Spleen (tissue), 13 donors: ENCODE results near the gene GDAP1L1. TPM values are rescaled to one million over a fixed set of nuclear protein-coding genes. Genes with fewer than 3 reads are reported as not detected.

ENCODE experiments used
- DNase-seq: peaks from one replicate; pipeline ENCODE4 v3.0.0-alpha.2; 2020
- H3K27ac ChIP-seq, 8 donors: fragments of 200-600 bp; sonication (generic) in 7 of 8; 1 replicate in 4 of 8; 2 replicates in 4 of 8; pipeline versions ENCODE4 v1.5.0 to v1.8.0; 2016 to 2021; ENCODE audit warnings: inconsistent platforms in 4 of 8, mild to moderate bottlenecking in 4 of 8, moderate library complexity in 1 of 8
- H3K27me3 ChIP-seq, 7 donors: fragments of 200-600 bp; sonication (generic) in 6 of 7; replicated peaks in 1 of 7; 1 replicate in 4 of 7; 2 replicates in 3 of 7; pipeline versions ENCODE4 v1.5.0 to v1.8.0; 2016 to 2021; ENCODE audit warnings: inconsistent platforms in 3 of 7, mild to moderate bottlenecking in 1 of 7
- H3K36me3 ChIP-seq, 6 donors: fragments of 200-600 bp; sonication (generic) in 5 of 6; 1 replicate in 4 of 6; 2 replicates in 2 of 6; pipeline versions ENCODE4 v1.5.0 to v1.8.0; 2016 to 2021; ENCODE audit warnings: inconsistent platforms in 2 of 6
- H3K4me1 ChIP-seq, 6 donors: fragments of 200-600 bp; sonication (generic) in 5 of 6; 1 replicate in 3 of 6; 2 replicates in 3 of 6; pipeline versions ENCODE4 v1.5.0 to v1.8.0; 2016 to 2021; ENCODE audit warnings: inconsistent platforms in 3 of 6
- H3K4me3 ChIP-seq, 8 donors: fragments of 200-600 bp; sonication (generic) in 7 of 8; 1 replicate in 4 of 8; 2 replicates in 4 of 8; pipeline versions ENCODE4 v1.5.0 to v1.8.0; 2016 to 2021; ENCODE audit warnings: inconsistent platforms in 4 of 8, mild to moderate bottlenecking in 4 of 8, moderate library complexity in 2 of 8
- H3K9me3 ChIP-seq, 8 donors: fragments of 200-600 bp; sonication (generic) in 7 of 8; 1 replicate in 4 of 8; 2 replicates in 4 of 8; pipeline versions ENCODE4 v1.5.0 to v1.8.0; 2016 to 2021; ENCODE audit warnings: inconsistent platforms in 4 of 8
- POLR2A ChIP-seq, 3 donors: fragments of 450-650 bp; IDR thresholded peaks; one replicate each; pipeline ENCODE4 v1.5.1; 2017; ENCODE audit warnings: antibody characterized with exemption in 3 of 3, mild to moderate bottlenecking in 1 of 3
- POLR2AphosphoS5 ChIP-seq, 3 donors: sonication (generic); formaldehyde crosslinking; IDR thresholded peaks; one replicate each; pipeline ENCODE4 v1.5.1; 2017; ENCODE audit warnings: antibody characterized with exemption in 3 of 3
- WGBS, 5 donors: extraction: QIAGEN DNeasy Blood & Tissue Kit in 3 of 5; methylation state at CpG; one replicate each; pipeline versions ENCODE4 v1.1.5 to v1.1.7; 2013 to 2018; 5-methylcytosine and 5-hydroxymethylcytosine counted together
- intact Hi-C: fragments of 100-400 bp; cut with DNase I; formaldehyde crosslinking; loops from one replicate; pipeline ENCODE4 v1.15.0; 2023; ENCODE audit warnings: low total_unique reads
- long read RNA-seq, 2 donors: transcript quantifications; one replicate each; lab custom pipeline, GENCODE V29; 2026
- polyA plus RNA-seq, 3 donors: library from polyadenylated mRNA; stranded (reverse); fragments of 200-250 nt; gene quantifications; one replicate each; pipeline ENCODE4 v1.2.1, GENCODE V29; 2013
- total RNA-seq, 7 donors: library from RNA; depleted of rRNA in 3 of 7; stranded (reverse); fragments of >200 nt in 3 of 7; fragmentation: NEBNext Ultra II Directional in 4 of 7; extraction: Animal tissue kit (Norgen Biotek cat#: 25700) in 4 of 7; gene quantifications; one replicate each; pipeline versions ENCODE4 v1.1.0 to v1.2.1, GENCODE V29; 2016 to 2021
- TF ChIP-seq, protein P1 (sequence below), 11 experiments: fragments of 200-600 bp in 7 of 11; fragments of 450-650 bp in 4 of 11; sonication (generic) in 4 of 11; IDR thresholded peaks in 8 of 11; conservative IDR thresholded peaks in 3 of 11; 1 replicate in 7 of 11; 2 replicates in 4 of 11; pipeline versions ENCODE4 v1.4.0 to v1.8.0; 2016 to 2021; ENCODE audit warnings: antibody characterized with exemption in 11 of 11, inconsistent platforms in 4 of 11, mild to moderate bottlenecking in 1 of 11
- donor health status: healthy with polysubstance abuse.
- donor health status: DM: no; HTN: no; CAD: no; lungs with moderate emphysema.
- donor health status: DM: no; HTN: no; CAD: no.
- donor health status: Bipolar disorder and iron deficiency.
- donor health status: healthy.
- donor health status: DM: no; HTN: no; CAD: no.
- donor health status: DM: yes; HTN: yes; CAD: no.

The GDAP1L1 gene
- not detected for total RNA-seq
- polyA plus RNA-seq: not detected
- long read RNA-seq, donor 1: 0 reads
- long read RNA-seq, donor 2: 0 reads

DNA sequence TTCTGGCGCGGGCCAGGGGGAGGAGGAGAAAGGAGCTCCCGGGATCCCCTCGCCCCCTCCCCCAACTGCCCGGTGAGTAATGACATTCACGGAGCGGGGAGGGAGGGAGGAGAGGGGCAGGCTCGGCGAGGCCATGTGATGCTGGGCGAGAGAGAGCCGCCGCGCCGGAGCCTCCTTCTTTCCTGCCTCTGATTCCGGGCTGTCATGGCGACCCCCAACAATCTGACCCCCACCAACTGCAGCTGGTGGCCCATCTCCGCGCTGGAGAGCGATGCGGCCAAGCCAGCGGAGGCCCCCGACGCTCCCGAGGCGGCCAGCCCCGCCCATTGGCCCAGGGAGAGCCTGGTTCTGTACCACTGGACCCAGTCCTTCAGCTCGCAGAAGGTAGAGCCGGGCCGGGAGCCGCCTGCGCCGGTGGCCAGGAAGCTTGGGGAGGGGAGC, at the start of gene GDAP1L1:
TSS of gene GDAP1L1 (plus strand) at position 178 of the 441 bp plus-strand sequence. CDS start at position 205, 27 bp downstream.
- TF ChIP-seq, protein P1, sequence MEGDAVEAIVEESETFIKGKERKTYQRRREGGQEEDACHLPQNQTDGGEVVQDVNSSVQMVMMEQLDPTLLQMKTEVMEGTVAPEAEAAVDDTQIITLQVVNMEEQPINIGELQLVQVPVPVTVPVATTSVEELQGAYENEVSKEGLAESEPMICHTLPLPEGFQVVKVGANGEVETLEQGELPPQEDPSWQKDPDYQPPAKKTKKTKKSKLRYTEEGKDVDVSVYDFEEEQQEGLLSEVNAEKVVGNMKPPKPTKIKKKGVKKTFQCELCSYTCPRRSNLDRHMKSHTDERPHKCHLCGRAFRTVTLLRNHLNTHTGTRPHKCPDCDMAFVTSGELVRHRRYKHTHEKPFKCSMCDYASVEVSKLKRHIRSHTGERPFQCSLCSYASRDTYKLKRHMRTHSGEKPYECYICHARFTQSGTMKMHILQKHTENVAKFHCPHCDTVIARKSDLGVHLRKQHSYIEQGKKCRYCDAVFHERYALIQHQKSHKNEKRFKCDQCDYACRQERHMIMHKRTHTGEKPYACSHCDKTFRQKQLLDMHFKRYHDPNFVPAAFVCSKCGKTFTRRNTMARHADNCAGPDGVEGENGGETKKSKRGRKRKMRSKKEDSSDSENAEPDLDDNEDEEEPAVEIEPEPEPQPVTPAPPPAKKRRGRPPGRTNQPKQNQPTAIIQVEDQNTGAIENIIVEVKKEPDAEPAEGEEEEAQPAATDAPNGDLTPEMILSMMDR (IDR thresholded peaks at IDR 0.05 in 8 of 11, conservative IDR thresholded peaks at IDR 0.05 in 3 of 11): no peak
- no peak for TF ChIP-seq POLR2A (IDR thresholded peaks at IDR 0.05)
- DNase-seq: no peak
- H3K4me1 ChIP-seq: peaks cover 0 to 14% (median 5%) of the 10 kb centered on the region in 6 donors
- WGBS, 5 donors: 4 to 11% (median 6%) methylated on average over 20 to 32 of the region's 32 CpGs
- H3K9me3 ChIP-seq: no peaks in the 10 kb centered on the region
- peaks cover 0 to 47% (median 21%) of the 10 kb centered on the region in 7 donors for H3K27me3 ChIP-seq
- H3K27ac ChIP-seq: no peak within 1 kb of the TSS
- no peaks in the 10 kb centered on the region for H3K36me3 ChIP-seq
- intact Hi-C loops: no loop called here
- peak within 1 kb of the TSS in 2 of 8 donors; percentile 3 to 17 for H3K4me3 ChIP-seq

DNA sequence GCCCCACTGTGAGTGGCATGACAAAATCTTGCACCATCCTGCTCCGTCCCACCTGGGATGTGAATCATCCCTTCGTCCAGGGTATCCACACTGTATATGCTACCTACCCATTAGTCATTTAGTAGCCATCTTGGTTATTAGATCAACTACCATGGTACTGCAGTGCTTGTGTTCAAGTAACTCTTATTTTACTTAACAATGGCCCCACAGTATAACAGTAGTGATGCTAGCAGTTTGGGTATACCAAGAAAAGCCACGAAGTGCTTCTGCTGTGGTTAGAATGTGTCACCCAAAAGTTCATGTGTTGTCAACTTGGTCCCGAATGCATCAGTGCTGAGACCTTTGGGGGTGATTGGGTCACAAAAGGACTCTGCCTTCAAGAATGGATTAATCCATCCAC, 48.2 kb upstream of the GDAP1L1 start:
- WGBS, 5 donors: 70 to 86% (median 79%) methylated on average over 4 of the region's 4 CpGs
- peaks cover 3 to 83% (median 67%) of the 10 kb centered on the region in 6 donors for H3K36me3 ChIP-seq
- DNase-seq: no peak

DNA sequence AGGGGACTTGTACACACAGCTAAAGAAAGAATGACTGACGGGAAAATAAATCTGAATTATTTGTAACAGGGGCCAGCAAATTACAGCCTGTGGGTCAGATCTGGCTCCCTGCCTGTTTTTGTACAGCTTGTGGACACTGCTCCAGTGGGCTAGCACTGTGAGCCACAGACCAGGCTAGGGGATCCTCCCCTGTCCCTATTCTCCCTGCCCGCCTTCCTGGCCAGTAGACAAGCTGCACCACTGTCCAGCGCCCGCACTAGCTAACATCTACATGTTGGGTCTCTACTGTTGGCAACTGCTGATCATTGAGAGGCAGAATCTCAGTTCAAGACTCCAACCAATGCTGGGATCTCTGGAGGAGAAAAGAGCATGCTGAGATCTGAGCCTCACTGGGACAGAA, 47.2 kb upstream of the GDAP1L1 start:
- DNase-seq: no peak
- no peaks in the 10 kb centered on the region for H3K27me3 ChIP-seq
- H3K4me3 ChIP-seq: no peak overlapping the region
- peaks cover 0 to 42% (median 10%) of the 10 kb centered on the region in 6 donors for H3K4me1 ChIP-seq
- 86 to 97% (median 93%) methylated on average over 2 to 4 of the region's 4 CpGs for WGBS, 5 donors
- H3K36me3 ChIP-seq: peaks cover 3 to 94% (median 75%) of the 10 kb centered on the region in 6 donors
- H3K27ac ChIP-seq: no peak overlapping the region
- TF ChIP-seq, protein P1 (IDR thresholded peaks at IDR 0.05 in 8 of 11, conservative IDR thresholded peaks at IDR 0.05 in 3 of 11): no peak
- TF ChIP-seq POLR2A (IDR thresholded peaks at IDR 0.05) (no peak), POLR2AphosphoS5 (IDR thresholded peaks at IDR 0.05) (no peak)
- intact Hi-C loops: no loop called here
- no peaks in the 10 kb centered on the region for H3K9me3 ChIP-seq

More for the DNA sequence above, 48.2 kb upstream of the GDAP1L1 start:
- intact Hi-C loops: no loop called here
- no peak overlapping the region for H3K27ac ChIP-seq
- H3K27me3 ChIP-seq: no peaks in the 10 kb centered on the region
- H3K9me3 ChIP-seq: no peaks in the 10 kb centered on the region
- H3K4me1 ChIP-seq: peaks cover 0 to 32% (median 3%) of the 10 kb centered on the region in 6 donors
- TF ChIP-seq, protein P1 (IDR thresholded peaks at IDR 0.05 in 8 of 11, conservative IDR thresholded peaks at IDR 0.05 in 3 of 11): no peak
- TF ChIP-seq POLR2A (IDR thresholded peaks at IDR 0.05) (no peak), POLR2AphosphoS5 (IDR thresholded peaks at IDR 0.05) (no peak)
- H3K4me3 ChIP-seq: no peak overlapping the region

DNA sequence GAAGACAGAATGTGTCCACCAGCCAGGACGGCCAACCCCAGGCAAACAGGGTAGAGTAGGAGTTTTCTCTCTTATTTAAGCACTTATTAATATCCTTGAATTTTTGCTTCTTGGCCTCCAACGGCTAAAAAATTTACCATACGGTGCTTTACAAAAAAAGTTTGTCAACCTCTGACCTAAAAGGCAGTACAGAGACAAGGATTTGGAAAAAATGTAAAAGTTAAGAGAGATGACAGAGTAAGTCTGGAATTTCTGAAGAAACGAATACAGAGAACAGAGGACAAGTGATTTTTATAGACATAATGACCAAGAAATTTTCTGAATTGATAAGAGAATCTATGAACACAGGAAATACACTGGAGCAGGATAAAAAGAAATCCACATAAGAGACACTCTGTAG, 46.7 kb upstream of the GDAP1L1 start:
- no peak for DNase-seq
- H3K27ac ChIP-seq: no peak overlapping the region
- peaks cover 0 to 47% (median 10%) of the 10 kb centered on the region in 6 donors for H3K4me1 ChIP-seq
- H3K9me3 ChIP-seq: no peaks in the 10 kb centered on the region
- H3K4me3 ChIP-seq: no peak overlapping the region
- WGBS, 5 donors: 81 to 92% (median 83%) methylated on average over 4 of the region's 4 CpGs
- H3K27me3 ChIP-seq: no peaks in the 10 kb centered on the region
- intact Hi-C loops: no loop called here
- peaks cover 3 to 98% (median 79%) of the 10 kb centered on the region in 6 donors for H3K36me3 ChIP-seq
- TF ChIP-seq, protein P1 (IDR thresholded peaks at IDR 0.05 in 8 of 11, conservative IDR thresholded peaks at IDR 0.05 in 3 of 11): no peak
- TF ChIP-seq POLR2AphosphoS5 (IDR thresholded peaks at IDR 0.05) (no peak), POLR2A (IDR thresholded peaks at IDR 0.05) (no peak)
